NCI-H128 (cell line): ENCODE data around the gene ZNRF1.

Experiments
- DNase-seq: peaks from one replicate; lab custom pipeline; 2025; ENCODE audit not compliant: unreplicated experiment; lab: John Stamatoyannopoulos, UW

ZNRF1 gene

GRCh38 chr16:75095204-75095621 lies 96.4 kb downstream of the ZNRF1 start:
- DNase-seq = no peak

GRCh38 chr16:75096656-75097055 lies 97.8 kb downstream of the ZNRF1 start:
- no peak for DNase-seq

- DNase-seq = no peak
These were observed 98.5 kb downstream of the ZNRF1 start for GRCh38 chr16:75097191-75097761.

GRCh38 chr16:75097941-75098901 lies 99.4 kb downstream of the ZNRF1 start:
- DNase-seq = no peak

- no peak for DNase-seq
These were observed 100.3 kb downstream of the ZNRF1 start for GRCh38 chr16:75099075-75099667.

GRCh38 chr16:75099738-75100602 lies 101.1 kb downstream of the ZNRF1 start:
- no peak for DNase-seq

GRCh38 chr16:75100603-75100990 lies 101.8 kb downstream of the ZNRF1 start:
- DNase-seq = no peak

GRCh38 chr16:75101635-75102034 lies 102.8 kb downstream of the ZNRF1 start:
- no peak for DNase-seq

GRCh38 chr16:75102595-75102994 lies 103.8 kb downstream of the ZNRF1 start:
- no peak for DNase-seq

GRCh38 chr16:75103994-75104393 lies 105.2 kb downstream of the ZNRF1 start:
- no peak for DNase-seq

GRCh38 chr16:75104836-75105235 lies 106.0 kb downstream of the ZNRF1 start:
- DNase-seq = no peak

- no peak for DNase-seq
These were observed 106.7 kb downstream of the ZNRF1 start for GRCh38 chr16:75105306-75106061.

- no peak for DNase-seq
These were observed 107.8 kb downstream of the ZNRF1 start for GRCh38 chr16:75106351-75107274.

GRCh38 chr16:75107505-75107904 lies 108.7 kb downstream of the ZNRF1 start:
- no peak for DNase-seq

GRCh38 chr16:75108792-75109731 lies 110.2 kb downstream of the ZNRF1 start:
- DNase-seq = no peak

- no peak for DNase-seq
These were observed 111.0 kb downstream of the ZNRF1 start for GRCh38 chr16:75109732-75110243.

GRCh38 chr16:75110637-75111513 lies 112.1 kb downstream of the ZNRF1 start:
- peak; percentile 67 for DNase-seq
